PC-3 (cell line): ENCODE data around the gene HYAL2.

Source experiments
- EZH2 ChIP-seq: fragments of 300-600 bp; sonication (generic); IDR thresholded peaks from one replicate; pipeline ENCODE4 v1.6.1; 2017; ENCODE audit warnings: antibody characterized with exemption, mild to moderate bottlenecking, low read length; ENCODE audit not compliant: unreplicated experiment
- EZH2phosphoT487 ChIP-seq: fragments of 300-600 bp; sonication (generic); IDR thresholded peaks from 2 replicates; pipeline ENCODE4 v1.6.1; 2018; ENCODE audit warnings: mild to moderate bottlenecking, antibody characterized with exemption, low read length, borderline replicate concordance
- TF ChIP-seq, protein P1 (sequence below): fragments of 300-600 bp; sonication (generic); conservative IDR thresholded peaks from 2 replicates; pipeline ENCODE4 v1.5.1; 2017; ENCODE audit warnings: antibody characterized with exemption, low read depth, mild to moderate bottlenecking, low read length

DNA sequence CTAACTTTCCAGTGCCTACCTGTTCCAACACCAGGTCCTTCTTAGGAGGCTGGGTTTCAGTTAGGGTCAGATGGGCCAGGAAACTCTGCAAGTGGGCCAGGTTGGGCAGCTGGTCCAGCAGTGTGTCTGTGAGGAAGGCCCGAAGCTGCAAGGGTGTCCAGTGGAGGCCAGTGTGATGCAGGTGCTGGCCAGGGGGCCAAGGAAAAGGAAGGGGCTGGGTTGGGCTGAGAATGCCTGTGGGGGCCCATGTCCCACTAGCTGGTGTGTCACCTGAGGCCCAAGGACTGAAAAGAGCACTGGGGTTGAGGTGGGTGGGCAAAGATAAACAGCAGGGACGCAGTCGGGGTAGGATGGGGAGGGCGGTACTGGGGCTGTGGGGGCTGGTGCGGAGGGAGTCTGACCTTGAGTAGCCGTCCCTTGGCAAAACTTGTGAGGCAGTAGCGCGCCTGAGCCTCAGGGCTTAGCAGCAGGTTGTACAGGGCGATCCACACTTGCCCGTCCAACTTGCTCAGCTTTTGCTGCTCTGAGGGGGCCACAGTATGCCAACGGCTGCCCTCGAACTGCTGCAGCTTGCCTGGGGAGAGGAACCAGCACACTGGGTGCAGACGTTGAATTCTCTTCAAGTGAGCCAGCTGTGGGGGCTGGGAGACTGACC lies 19.6 kb upstream of the HYAL2 start:
- TF ChIP-seq, protein P1, sequence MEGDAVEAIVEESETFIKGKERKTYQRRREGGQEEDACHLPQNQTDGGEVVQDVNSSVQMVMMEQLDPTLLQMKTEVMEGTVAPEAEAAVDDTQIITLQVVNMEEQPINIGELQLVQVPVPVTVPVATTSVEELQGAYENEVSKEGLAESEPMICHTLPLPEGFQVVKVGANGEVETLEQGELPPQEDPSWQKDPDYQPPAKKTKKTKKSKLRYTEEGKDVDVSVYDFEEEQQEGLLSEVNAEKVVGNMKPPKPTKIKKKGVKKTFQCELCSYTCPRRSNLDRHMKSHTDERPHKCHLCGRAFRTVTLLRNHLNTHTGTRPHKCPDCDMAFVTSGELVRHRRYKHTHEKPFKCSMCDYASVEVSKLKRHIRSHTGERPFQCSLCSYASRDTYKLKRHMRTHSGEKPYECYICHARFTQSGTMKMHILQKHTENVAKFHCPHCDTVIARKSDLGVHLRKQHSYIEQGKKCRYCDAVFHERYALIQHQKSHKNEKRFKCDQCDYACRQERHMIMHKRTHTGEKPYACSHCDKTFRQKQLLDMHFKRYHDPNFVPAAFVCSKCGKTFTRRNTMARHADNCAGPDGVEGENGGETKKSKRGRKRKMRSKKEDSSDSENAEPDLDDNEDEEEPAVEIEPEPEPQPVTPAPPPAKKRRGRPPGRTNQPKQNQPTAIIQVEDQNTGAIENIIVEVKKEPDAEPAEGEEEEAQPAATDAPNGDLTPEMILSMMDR, result no peak
- TF ChIP-seq EZH2 (no peak), EZH2phosphoT487 (no peak)
